Activated CD4-positive, alpha-beta T cell treated with anti-CD3 and anti-CD28 coated beads for 36 hours (primary cell): ENCODE results near the gene CASKIN1. TPM values are rescaled to one million over a fixed set of nuclear protein-coding genes. Genes with fewer than 3 reads are reported as not detected.

ENCODE experiments used
- microRNA-seq: library from miRNA; unstranded; fragments of <30 nt; microRNA quantifications from one replicate; pipeline ENCODE4 v1.2.0, GENCODE V29; 2021; ENCODE audit warnings: borderline replicate concordance
- total RNA-seq, 2 experiments: library from RNA; stranded (reverse); gene quantifications; one replicate each; pipeline ENCODE4 v1.2.3, GENCODE V29; 2021

Gene CASKIN1
- total RNA-seq, 2 experiments from 2014 or later = 0.98 to 1.3 TPM

Small RNA genes within 50 kb of the gene (microRNA-seq; reads per million reads assigned to microRNA genes)
- not detected for gene MIR3180-5
- gene MIR4516 = not detected

Other genes starting within 250 kb of the CASKIN1 start
- gene RPL3L, start 241.9 kb downstream of the CASKIN1 start, total RNA-seq = not detected
- gene NDUFB10, start 237.1 kb downstream of the CASKIN1 start, total RNA-seq = 100 to 1,000 TPM; 113 to 118 TPM
- gene RPS2, start 231.8 kb downstream of the CASKIN1 start, total RNA-seq = 1,000 to 10,000 TPM; 5,351 to 6,287 TPM
- gene RNF151, start 229.7 kb downstream of the CASKIN1 start, total RNA-seq = not detected
- 10 to 100 TPM; 47.4 to 48.6 TPM for gene TBL3, start 224.6 kb downstream of the CASKIN1 start, total RNA-seq
- gene NOXO1, start 215.1 kb downstream of the CASKIN1 start, total RNA-seq = not detected
- gene GFER, start 212.4 kb downstream of the CASKIN1 start, total RNA-seq = 10 to 100 TPM; 25.0 to 25.8 TPM
- 1 to 10 TPM; 4.8 to 5.9 TPM for gene SYNGR3, start 206.6 kb downstream of the CASKIN1 start, total RNA-seq
- gene ZNF598, start 186.8 kb downstream of the CASKIN1 start, total RNA-seq = 10 to 100 TPM; 64.6 to 69.8 TPM
- gene NPW, start 176.8 kb downstream of the CASKIN1 start, total RNA-seq = 1 to 10 TPM; 2.0 to 2.8 TPM
- gene NHERF2, start 169.7 kb downstream of the CASKIN1 start, total RNA-seq = 1 to 10 TPM; 1.9 to 2.7 TPM
- gene NTHL1, start 148.8 kb downstream of the CASKIN1 start, total RNA-seq = 10 to 100 TPM; 22.6 to 26.1 TPM
- 10 to 100 TPM; 49.6 to 72.9 TPM for gene TSC2, start 148.6 kb downstream of the CASKIN1 start, total RNA-seq
- gene PKD1, start 60.7 kb downstream of the CASKIN1 start, total RNA-seq = 10 to 100 TPM; 64.3 to 71.2 TPM
- under 1 TPM in 1 of 2 experiments, not detected in 1; 0.21 TPM for gene RAB26, start 48.0 kb downstream of the CASKIN1 start, total RNA-seq
- gene TRAF7, start 40.8 kb downstream of the CASKIN1 start, total RNA-seq = 10 to 100 TPM; 70.7 to 93.7 TPM
- 10 to 100 TPM; 61.3 to 76.1 TPM for gene MLST8, start 8.8 kb upstream of the CASKIN1 start, total RNA-seq
- gene BRICD5, start 14.3 kb upstream of the CASKIN1 start, total RNA-seq = 1 to 10 TPM; 8.0 to 8.8 TPM
- 10 to 100 TPM; 11.5 to 15.0 TPM for gene PGP, start 18.2 kb upstream of the CASKIN1 start, total RNA-seq
- gene E4F1, start 27.0 kb upstream of the CASKIN1 start, total RNA-seq = 10 to 100 TPM; 18.0 to 18.6 TPM
- under 1 TPM; 0.51 to 0.55 TPM for gene DNASE1L2, start 39.8 kb upstream of the CASKIN1 start, total RNA-seq
- gene ECI1, start 55.0 kb upstream of the CASKIN1 start, total RNA-seq = 10 to 100 TPM; 23.0 to 41.0 TPM
- 100 to 1,000 TPM; 327 to 445 TPM for gene RNPS1, start 71.5 kb upstream of the CASKIN1 start, total RNA-seq
- 1 to 10 TPM; 6.0 to 7.2 TPM for gene ABCA3, start 144.1 kb upstream of the CASKIN1 start, total RNA-seq
- 10 to 100 TPM; 52.2 to 53.4 TPM for gene CCNF, start 232.8 kb upstream of the CASKIN1 start, total RNA-seq